Mesendoderm (in vitro differentiated cells): Measurements from ENCODE around the gene ZBTB42.

Experiments
- DNase-seq: peaks from one replicate; pipeline ENCODE4 v3.0.0; 2013
- H2AK5ac ChIP-seq: 2 replicates; pipeline ENCODE4 v1.6.1; 2013; ENCODE audit warnings: low read length, inconsistent platforms
- H2BK120ac ChIP-seq: 2 replicates; pipeline ENCODE4 v1.6.1; 2013; ENCODE audit warnings: low read depth, mild to moderate bottlenecking, low read length, moderate library complexity, mixed read lengths
- H2BK15ac ChIP-seq: replicated peaks from 2 replicates; pipeline ENCODE4 v1.6.1; 2013; ENCODE audit warnings: low read depth, mild to moderate bottlenecking, moderate library complexity
- H2BK5ac ChIP-seq: 2 replicates; pipeline ENCODE4 v1.6.1; 2013; ENCODE audit warnings: low read length, inconsistent platforms
- H3K18ac ChIP-seq: 2 replicates; pipeline ENCODE4 v1.6.1; 2013; ENCODE audit warnings: mild to moderate bottlenecking, low read length, mixed read lengths
- H3K23ac ChIP-seq: one replicate; pipeline ENCODE4 v1.6.1; 2013; ENCODE audit warnings: low read length
- H3K27ac ChIP-seq: 2 replicates; pipeline ENCODE4 v1.5.1; 2013; ENCODE audit warnings: low read depth, mild to moderate bottlenecking, inconsistent platforms, low read length, moderate library complexity
- H3K27me3 ChIP-seq: 2 replicates; pipeline ENCODE4 v1.6.1; 2013; ENCODE audit warnings: low read length, control low read depth, mild to moderate bottlenecking, inconsistent platforms; ENCODE audit not compliant: insufficient read depth, poor library complexity
- H3K36me3 ChIP-seq: 2 replicates; pipeline ENCODE4 v1.6.1; 2013; ENCODE audit warnings: low read length, inconsistent platforms; ENCODE audit not compliant: control insufficient read depth, insufficient read depth
- H3K4ac ChIP-seq: one replicate; pipeline ENCODE4 v1.6.1; 2013; ENCODE audit warnings: low read depth, mild to moderate bottlenecking, low read length, moderate library complexity
- H3K4me1 ChIP-seq: 2 replicates; pipeline ENCODE4 v1.6.1; 2013; ENCODE audit warnings: low read depth, low read length, inconsistent platforms; ENCODE audit not compliant: control insufficient read depth
- H3K4me2 ChIP-seq: 2 replicates; pipeline ENCODE4 v1.6.1; 2013; ENCODE audit warnings: low read length
- H3K4me3 ChIP-seq: 2 replicates; pipeline ENCODE4 v1.5.1; 2013; ENCODE audit warnings: mild to moderate bottlenecking, low read length
- H3K56ac ChIP-seq: one replicate; pipeline ENCODE4 v1.6.1; 2013; ENCODE audit warnings: low read length
- H3K79me1 ChIP-seq: 2 replicates; pipeline ENCODE4 v1.6.1; 2013; ENCODE audit warnings: low read length, inconsistent platforms
- H3K79me2 ChIP-seq: 2 replicates; pipeline ENCODE4 v1.6.1; 2013; ENCODE audit warnings: mild to moderate bottlenecking, low read length; ENCODE audit not compliant: control insufficient read depth, insufficient read depth
- H3K9ac ChIP-seq: 2 replicates; pipeline ENCODE4 v1.6.1; 2013; ENCODE audit warnings: low read length, inconsistent platforms
- H4K5ac ChIP-seq: one replicate; pipeline ENCODE4 v1.6.1; 2013; ENCODE audit warnings: low read length
- H4K8ac ChIP-seq: one replicate; pipeline ENCODE4 v1.6.1; 2013; ENCODE audit warnings: low read depth, mild to moderate bottlenecking, control low read depth, low read length, moderate library complexity
- WGBS: extraction: QIAGEN DNeasy Blood & Tissue Kit; methylation state at CpG from one replicate; pipeline ENCODE4 v1.1.7; 2013; ENCODE audit warnings: low lambda C conversion rate, missing lambda C conversion rate; ENCODE audit not compliant: insufficient coverage; ENCODE audit errors: extremely low coverage; 5-methylcytosine and 5-hydroxymethylcytosine counted together

Gene ZBTB42

GRCh38 chr14:104758981-104759969, 41.6 kb upstream of the ZBTB42 start:
- no peak overlapping the region for H2BK120ac ChIP-seq
- peaks cover 8% of the 10 kb centered on the region for H3K36me3 ChIP-seq
- H3K4me3 ChIP-seq, result no peak overlapping the region
- H3K27ac ChIP-seq, result no peak overlapping the region
- peaks cover 20% of the 10 kb centered on the region for H3K79me2 ChIP-seq
- H2AK5ac ChIP-seq, result no peak overlapping the region
- no peak overlapping the region for H2BK15ac ChIP-seq
- no peak overlapping the region for H2BK5ac ChIP-seq
- no peak overlapping the region for H3K56ac ChIP-seq
- no peaks in the 10 kb centered on the region for H3K27me3 ChIP-seq
- DNase-seq, result no peak
- H4K8ac ChIP-seq, result no peak overlapping the region
- WGBS, result no CpG with 5 or more reads among the region's 30 CpGs
- H3K18ac ChIP-seq, result no peak overlapping the region
- no peak overlapping the region for H3K9ac ChIP-seq
- H3K4me2 ChIP-seq, result no peak overlapping the region
- H3K4me1 ChIP-seq, result peaks cover under 1% of the 10 kb centered on the region
- H3K79me1 ChIP-seq, result peaks cover 22% of the 10 kb centered on the region
- H3K4ac ChIP-seq, result no peak overlapping the region
- no peak overlapping the region for H3K23ac ChIP-seq
- no peak overlapping the region for H4K5ac ChIP-seq

- Histone ChIP-seq H2AK5ac (no peak overlapping the region), H3K27me3 (no peaks in the 10 kb centered on the region), H3K18ac (no peak overlapping the region), H3K36me3 (no peaks in the 10 kb centered on the region), H3K4me1 (peaks cover 1% of the 10 kb centered on the region), H4K8ac (no peak overlapping the region), H2BK120ac (no peak overlapping the region), H3K9ac (no peak overlapping the region), H2BK15ac (no peak overlapping the region), H3K79me2 (no peaks in the 10 kb centered on the region), H3K79me1 (no peaks in the 10 kb centered on the region), H2BK5ac (no peak overlapping the region), H3K4me3 (no peak overlapping the region), H3K56ac (no peak overlapping the region), H3K4me2 (no peak overlapping the region), H3K27ac (no peak overlapping the region), H3K4ac (no peak overlapping the region), H4K5ac (no peak overlapping the region), H3K23ac (no peak overlapping the region)
- no CpG with 5 or more reads among the region's 3 CpGs for WGBS
- DNase-seq, result no peak
Measured at GRCh38 chr14:104765517-104765916, 35.4 kb upstream of the ZBTB42 start.

GRCh38 chr14:104766256-104766862, 34.5 kb upstream of the ZBTB42 start:
- Histone ChIP-seq H3K56ac (no peak overlapping the region), H2BK5ac (no peak overlapping the region), H3K4me2 (no peak overlapping the region), H3K9ac (no peak overlapping the region), H3K36me3 (peaks cover under 1% of the 10 kb centered on the region), H3K18ac (no peak overlapping the region), H3K4me1 (peaks cover 1% of the 10 kb centered on the region), H3K79me1 (no peaks in the 10 kb centered on the region), H2AK5ac (no peak overlapping the region), H3K23ac (no peak overlapping the region), H3K4ac (no peak overlapping the region), H4K5ac (no peak overlapping the region), H2BK15ac (no peak overlapping the region), H3K4me3 (no peak overlapping the region), H2BK120ac (no peak overlapping the region), H4K8ac (no peak overlapping the region), H3K27me3 (no peaks in the 10 kb centered on the region), H3K79me2 (no peaks in the 10 kb centered on the region), H3K27ac (peak overlapping the region; percentile 31)
- no CpG with 5 or more reads among the region's 4 CpGs for WGBS
- DNase-seq, result no peak

- no peak overlapping the region for H4K5ac ChIP-seq
- no peak overlapping the region for H3K4ac ChIP-seq
- H3K23ac ChIP-seq, result no peak overlapping the region
- no peak overlapping the region for H3K56ac ChIP-seq
- no peak overlapping the region for H2BK5ac ChIP-seq
- H2AK5ac ChIP-seq, result no peak overlapping the region
- no peak overlapping the region for H3K4me3 ChIP-seq
- H3K36me3 ChIP-seq, result peaks cover 7% of the 10 kb centered on the region
- no peak overlapping the region for H4K8ac ChIP-seq
- no peak overlapping the region for H3K9ac ChIP-seq
- no peak overlapping the region for H3K18ac ChIP-seq
- WGBS, result no CpG with 5 or more reads among the region's 15 CpGs
- no peak overlapping the region for H3K4me2 ChIP-seq
- DNase-seq, result no peak
- H3K4me1 ChIP-seq, result peaks cover 1% of the 10 kb centered on the region
- H3K27me3 ChIP-seq, result no peaks in the 10 kb centered on the region
- H3K79me1 ChIP-seq, result no peaks in the 10 kb centered on the region
- H3K79me2 ChIP-seq, result no peaks in the 10 kb centered on the region
- H3K27ac ChIP-seq, result no peak overlapping the region
- H2BK15ac ChIP-seq, result no peak overlapping the region
- no peak overlapping the region for H2BK120ac ChIP-seq
Measured at GRCh38 chr14:104766863-104767633, 33.9 kb upstream of the ZBTB42 start.

- no peak overlapping the region for H4K8ac ChIP-seq
- H3K79me1 ChIP-seq, result no peaks in the 10 kb centered on the region
- H2BK15ac ChIP-seq, result no peak overlapping the region
- peaks cover 1% of the 10 kb centered on the region for H3K4me1 ChIP-seq
- H3K4me3 ChIP-seq, result no peak overlapping the region
- no peak overlapping the region for H3K23ac ChIP-seq
- peaks cover 9% of the 10 kb centered on the region for H3K36me3 ChIP-seq
- no CpG with 5 or more reads among the region's 5 CpGs for WGBS
- no peak overlapping the region for H2AK5ac ChIP-seq
- no peak for DNase-seq
- H3K27ac ChIP-seq, result no peak overlapping the region
- H3K56ac ChIP-seq, result no peak overlapping the region
- no peak overlapping the region for H4K5ac ChIP-seq
- H2BK120ac ChIP-seq, result no peak overlapping the region
- H3K27me3 ChIP-seq, result no peaks in the 10 kb centered on the region
- no peaks in the 10 kb centered on the region for H3K79me2 ChIP-seq
- H3K18ac ChIP-seq, result no peak overlapping the region
- H2BK5ac ChIP-seq, result no peak overlapping the region
- H3K4me2 ChIP-seq, result no peak overlapping the region
- no peak overlapping the region for H3K4ac ChIP-seq
- H3K9ac ChIP-seq, result no peak overlapping the region
Measured at GRCh38 chr14:104767634-104767918, 33.3 kb upstream of the ZBTB42 start.
